MM.1S (cell line): Measurements from ENCODE around the gene CPT1B.

Source experiments
- DNase-seq: peaks from one replicate; pipeline ENCODE4 v3.0.0-alpha.2; 2015
- H2AFZ ChIP-seq: fragments of 300-600 bp; sonication (generic); 2 replicates; pipeline ENCODE4 v1.6.0; 2016; ENCODE audit warnings: antibody characterized with exemption, low read length
- H3F3A ChIP-seq: fragments of 300-600 bp; sonication (generic); 2 replicates; pipeline ENCODE4 v1.6.1; 2016; ENCODE audit warnings: mild to moderate bottlenecking, antibody characterized with exemption, low read length, moderate library complexity, mixed read lengths; ENCODE audit not compliant: insufficient read depth
- H3K27ac ChIP-seq: fragments of 300-600 bp; sonication (generic); 2 replicates; pipeline ENCODE4 v1.5.1; 2016; ENCODE audit warnings: mild to moderate bottlenecking, low read length
- H3K27me3 ChIP-seq: fragments of 300-600 bp; sonication (generic); replicated peaks from 2 replicates; pipeline ENCODE4 v1.6.0; 2016; ENCODE audit warnings: low read length; ENCODE audit not compliant: insufficient read depth
- H3K36me3 ChIP-seq: fragments of 300-600 bp; sonication (generic); replicated peaks from 2 replicates; pipeline ENCODE4 v1.6.1; 2016; ENCODE audit warnings: mild to moderate bottlenecking, low read length, mixed read lengths; ENCODE audit not compliant: insufficient read depth
- H3K4me1 ChIP-seq: fragments of 300-600 bp; sonication (generic); 2 replicates; pipeline ENCODE4 v1.6.1; 2016; ENCODE audit warnings: low read length, mixed read lengths
- H3K4me2 ChIP-seq: fragments of 300-600 bp; sonication (generic); 2 replicates; pipeline ENCODE4 v1.6.0; 2016; ENCODE audit warnings: low read depth, low read length
- H3K4me3 ChIP-seq: fragments of 300-600 bp; sonication (generic); 2 replicates; pipeline ENCODE4 v1.5.1; 2016; ENCODE audit warnings: low read length, mixed read lengths
- H3K79me2 ChIP-seq: fragments of 300-600 bp; sonication (generic); 2 replicates; pipeline ENCODE4 v1.6.1; 2016; ENCODE audit warnings: mixed run types, low read length, mixed read lengths
- H3K9ac ChIP-seq: fragments of 300-600 bp; sonication (generic); 2 replicates; pipeline ENCODE4 v1.6.1; 2016; ENCODE audit warnings: low read length, mixed read lengths
- H3K9me2 ChIP-seq: fragments of 300-600 bp; sonication (generic); replicated peaks from 2 replicates; pipeline ENCODE4 v1.6.1; 2016; ENCODE audit warnings: mild to moderate bottlenecking, low read length, mixed read lengths; ENCODE audit not compliant: insufficient read depth
- H3K9me3 ChIP-seq: fragments of 300-600 bp; sonication (generic); replicated peaks from 2 replicates; pipeline ENCODE4 v1.6.1; 2016; ENCODE audit warnings: mild to moderate bottlenecking, low read length, mixed read lengths; ENCODE audit not compliant: insufficient read depth
- H4K20me1 ChIP-seq: fragments of 300-600 bp; sonication (generic); 2 replicates; pipeline ENCODE4 v1.6.1; 2016; ENCODE audit warnings: mild to moderate bottlenecking, low read length, moderate library complexity, mixed read lengths; ENCODE audit not compliant: insufficient read depth
- CTCF ChIP-seq: fragments of 300-600 bp; sonication (generic); IDR thresholded peaks from 2 replicates; pipeline ENCODE4 v1.5.1; 2016; ENCODE audit warnings: antibody characterized with exemption, low read length, mixed read lengths
- EZH2 ChIP-seq: fragments of 300-600 bp; sonication (generic); optimal IDR thresholded peaks from 2 replicates; pipeline ENCODE3; 2017; ENCODE audit warnings: low read depth, mild to moderate bottlenecking, antibody characterized with exemption, low read length, mixed read lengths
- EZH2phosphoT487 ChIP-seq: fragments of 300-600 bp; sonication (generic); IDR thresholded peaks from 2 replicates; pipeline ENCODE4 v1.6.1; 2018; ENCODE audit warnings: antibody characterized with exemption, low read length

CPT1B gene

GRCh38 chr22:50526108-50526833 is 52.0 kb downstream of the CPT1B start:
- Histone ChIP-seq H3K9me3 (no peaks in the 10 kb centered on the region), H3K9me2 (no peaks in the 10 kb centered on the region), H3K79me2 (peaks cover 36% of the 10 kb centered on the region), H3K9ac (peak overlapping the region; percentile 92), H3K27ac (peak overlapping the region; percentile 87), H3K36me3 (no peaks in the 10 kb centered on the region), H3K27me3 (peaks cover 4% of the 10 kb centered on the region; the same call in 1 of the 2 replicates), H3K4me3 (peak overlapping the region; percentile 88), H3K4me1 (peaks cover 26% of the 10 kb centered on the region), H4K20me1 (no peaks in the 10 kb centered on the region), H2AFZ (peak overlapping the region; percentile 23; the same call in 1 of the 2 replicates), H3F3A (peaks cover 26% of the 10 kb centered on the region), H3K4me2 (peak overlapping the region; percentile 91)
- DNase-seq = peak; percentile 80
- no peak for TF ChIP-seq EZH2phosphoT487
- TF ChIP-seq CTCF = peak; percentile 71
- no peak for TF ChIP-seq EZH2

GRCh38 chr22:50525858-50526107 is 52.4 kb downstream of the CPT1B start:
- DNase-seq = no peak
- Histone ChIP-seq H3K9me3 (no peaks in the 10 kb centered on the region), H3F3A (peaks cover 26% of the 10 kb centered on the region), H3K27me3 (no peaks in the 10 kb centered on the region), H3K9ac (peak overlapping the region; percentile 92), H3K4me2 (peak overlapping the region; percentile 91; the same call in 1 of the 2 replicates), H3K27ac (peak overlapping the region; percentile 87), H3K79me2 (peaks cover 39% of the 10 kb centered on the region), H2AFZ (peak overlapping the region; percentile 23; the same call in 1 of the 2 replicates), H3K9me2 (no peaks in the 10 kb centered on the region), H3K4me1 (peaks cover 23% of the 10 kb centered on the region), H4K20me1 (no peaks in the 10 kb centered on the region), H3K36me3 (no peaks in the 10 kb centered on the region), H3K4me3 (peak overlapping the region; percentile 88)
- no peak for TF ChIP-seq CTCF
- no peak for TF ChIP-seq EZH2
- no peak for TF ChIP-seq EZH2phosphoT487

- peak; percentile 97 for DNase-seq
- peak within 1 kb of the TSS; percentile 54 for H2AFZ ChIP-seq
- H3K9me2 ChIP-seq = no peaks in the 10 kb centered on the region
- peak within 1 kb of the TSS; percentile 87 for H3K27ac ChIP-seq
- peak within 1 kb of the TSS; percentile 92 for H3K9ac ChIP-seq
- H4K20me1 ChIP-seq = no peaks in the 10 kb centered on the region
- peaks cover 39% of the 10 kb centered on the region for H3K79me2 ChIP-seq
- H3K27me3 ChIP-seq = no peaks in the 10 kb centered on the region
- no peaks in the 10 kb centered on the region for H3K36me3 ChIP-seq
- peak within 1 kb of the TSS; percentile 91 for H3K4me2 ChIP-seq
- peaks cover 26% of the 10 kb centered on the region for H3F3A ChIP-seq
- no peaks in the 10 kb centered on the region for H3K9me3 ChIP-seq
- TF ChIP-seq CTCF (peak; percentile 42), EZH2 (no peak)
- peak within 1 kb of the TSS; percentile 88 for H3K4me3 ChIP-seq
- peaks cover 19% of the 10 kb centered on the region for H3K4me1 ChIP-seq
Observed at GRCh38 chr22:50525104-50525857, 52.9 kb downstream of the CPT1B start, which contains the start of gene SCO2. Gene SCO2, minus strand, starts transcription at chr22:50525598. Its CDS starts 1,187 bp downstream, at chr22:50524411.
